ENCODE measurements around the gene ASCC3. TPM values are rescaled to one million over a fixed set of nuclear protein-coding genes. Genes with fewer than 3 reads are reported as not detected.

ASCC3 gene
- total and polyA plus RNA-seq, 12 donors, result 3.9 to 22.9 (median 16.1) TPM

GRCh38 chr6:100464162-100464851 lies 416.8 kb downstream of the ASCC3 start:
- no peaks in the 10 kb centered on the region for H3K9me3 ChIP-seq
- DNase-seq (no peak), ATAC-seq (no peak)
- peaks cover 48 to 100% (median 100%) of the 10 kb centered on the region in 7 donors for H3K27me3 ChIP-seq
- intact Hi-C loops (cut with DNase I), result no loop called here
- H3K4me1 ChIP-seq, result peaks cover 0 to 43% (median 16%) of the 10 kb centered on the region in 9 donors
- peak overlapping the region in 4 of 10 donors; percentile 21 to 43 (median 36) for H3K4me3 ChIP-seq
- H3K27ac ChIP-seq, result no peak overlapping the region
- H3K36me3 ChIP-seq, result no peaks in the 10 kb centered on the region
- no peak for TF ChIP-seq CTCF (IDR thresholded peaks at IDR 0.05)
- 3 to 5% methylated on average over 46 of the region's 46 CpGs for WGBS, 2 donors

- Histone ChIP-seq H3K4me1 (peaks cover 0 to 43% (median 16%) of the 10 kb centered on the region in 9 donors), H3K36me3 (no peaks in the 10 kb centered on the region), H3K27me3 (peaks cover 50 to 100% (median 100%) of the 10 kb centered on the region in 7 donors), H3K9me3 (no peaks in the 10 kb centered on the region), H3K27ac (no peak overlapping the region), H3K4me3 (peak overlapping the region in 1 of 10 donors; percentile 21)
- intact Hi-C loops (cut with DNase I), result no loop called here
- ATAC-seq, result no peak
- TF ChIP-seq CTCF (IDR thresholded peaks at IDR 0.05), result no peak
- 2 to 6% methylated on average over 24 of the region's 24 CpGs for WGBS, 2 donors
- DNase-seq, result no peak
Observed at GRCh38 chr6:100463630-100464161, 417.4 kb downstream of the ASCC3 start.

GRCh38 chr6:100462706-100463629 lies 418.2 kb downstream of the ASCC3 start:
- H3K9me3 ChIP-seq, result no peaks in the 10 kb centered on the region
- peaks cover 0 to 47% (median 20%) of the 10 kb centered on the region in 9 donors for H3K4me1 ChIP-seq
- no peak for TF ChIP-seq CTCF (IDR thresholded peaks at IDR 0.05)
- H3K4me3 ChIP-seq, result no peak overlapping the region
- no peak for ATAC-seq
- H3K36me3 ChIP-seq, result no peaks in the 10 kb centered on the region
- WGBS, 2 donors, result 6 to 13% methylated on average over 13 of the region's 13 CpGs
- intact Hi-C loops (cut with DNase I), result no loop called here
- H3K27me3 ChIP-seq, result peaks cover 58 to 100% (median 100%) of the 10 kb centered on the region in 7 donors
- no peak for DNase-seq
- no peak overlapping the region for H3K27ac ChIP-seq
